ENCODE measurements around the gene TTC9C.
"Not testable (repeated sequence)": the region's sequence is repeated elsewhere in the genome, so short reads cannot be mapped to it uniquely, and the experiment has no call there.

Gene TTC9C

GRCh38 chr11:62737196-62737595, 8.9 kb downstream of the TTC9C start:
- peaks cover 47 to 92% (median 63%) of the 10 kb centered on the region in 3 donors for H3K36me3 ChIP-seq

GRCh38 chr11:62747475-62748160, 19.3 kb downstream of the TTC9C start:
- Histone ChIP-seq H3K4me1 (peaks cover 0 to 13% (median 7%) of the 10 kb centered on the region in 4 donors), H3K36me3 (peaks cover 0 to 20% (median 0%) of the 10 kb centered on the region in 3 donors), H3K9me3 (no peaks in the 10 kb centered on the region), H3K27me3 (no peaks in the 10 kb centered on the region), H3K27ac (no peak overlapping the region), H3K4me3 (no peak overlapping the region)
- intact Hi-C loops (cut with DNase I; ENCODE audit: low total_unique reads): no loop called here
- TF ChIP-seq CTCF (IDR thresholded peaks at IDR 0.05): no peak
- no peak for DNase-seq

More at GRCh38 chr11:62737196-62737595, 8.9 kb downstream of the TTC9C start:
- H3K27ac ChIP-seq: no peak overlapping the region
- no peaks in the 10 kb centered on the region for H3K27me3 ChIP-seq
- no peak overlapping the region for H3K4me3 ChIP-seq
- no peak for TF ChIP-seq CTCF (IDR thresholded peaks at IDR 0.05)
- no peaks in the 10 kb centered on the region for H3K9me3 ChIP-seq
- no peak for DNase-seq
- intact Hi-C loops (cut with DNase I; ENCODE audit: low total_unique reads): no loop called here
- H3K4me1 ChIP-seq: peaks cover 0 to 2% (median 0%) of the 10 kb centered on the region in 4 donors

- H3K36me3 ChIP-seq: peaks cover 0 to 28% (median 0%) of the 10 kb centered on the region in 3 donors
- H3K27ac ChIP-seq; intact Hi-C loops (cut with DNase I; ENCODE audit: low total_unique reads); H3K27me3 ChIP-seq; DNase-seq; H3K9me3 ChIP-seq; H3K4me3 ChIP-seq: not testable (repeated sequence)
- peaks cover 0 to 25% (median 18%) of the 10 kb centered on the region in 4 donors for H3K4me1 ChIP-seq
These were observed 21.6 kb downstream of the TTC9C start for GRCh38 chr11:62749931-62750330.

- peaks cover 0 to 28% (median 0%) of the 10 kb centered on the region in 3 donors for H3K36me3 ChIP-seq
- intact Hi-C loops (cut with DNase I; ENCODE audit: low total_unique reads): no loop called here
- H3K4me3 ChIP-seq: no peak overlapping the region
- H3K27me3 ChIP-seq: no peaks in the 10 kb centered on the region
- H3K4me1 ChIP-seq: peaks cover 0 to 25% (median 18%) of the 10 kb centered on the region in 4 donors
- H3K9me3 ChIP-seq: no peaks in the 10 kb centered on the region
- no peak for TF ChIP-seq CTCF (IDR thresholded peaks at IDR 0.05)
- no peak overlapping the region for H3K27ac ChIP-seq
- DNase-seq: no peak
These were observed 24.0 kb downstream of the TTC9C start for GRCh38 chr11:62752177-62752785.

GRCh38 chr11:62752994-62753735, 24.9 kb downstream of the TTC9C start:
- peak overlapping the region; percentile 90 to 91 for H3K27ac ChIP-seq
- no peak for TF ChIP-seq CTCF (IDR thresholded peaks at IDR 0.05)
- H3K36me3 ChIP-seq: peaks cover 0 to 28% (median 0%) of the 10 kb centered on the region in 3 donors
- no peaks in the 10 kb centered on the region for H3K9me3 ChIP-seq
- H3K27me3 ChIP-seq: no peaks in the 10 kb centered on the region
- peaks cover 0 to 25% (median 18%) of the 10 kb centered on the region in 4 donors for H3K4me1 ChIP-seq
- intact Hi-C loops (cut with DNase I; ENCODE audit: low total_unique reads): no loop called here
- no peak for DNase-seq
- peak overlapping the region; percentile 62 to 66 for H3K4me3 ChIP-seq
